T-helper 17 cell (primary cell): ENCODE data around the gene ANKRD12. TPM values are rescaled to one million over a fixed set of nuclear protein-coding genes. Genes with fewer than 3 reads are reported as not detected.

ENCODE experiments used
- ATAC-seq: fragments of 150-1000 bp; cut with Tn5 transposase; 2 replicates; pipeline ENCODE4 v1.10.0; 2021; ENCODE audit warnings: mild to moderate bottlenecking, moderate library complexity
- DNase-seq, 3 donors: peaks; one replicate each; pipeline versions ENCODE4 v3.0.0 to v3.0.0-alpha.2; 2020 to 2021
- H3K9me3 ChIP-seq: one replicate; pipeline ENCODE4 v1.7.0; 2013; ENCODE audit warnings: low read length, mild to moderate bottlenecking; ENCODE audit not compliant: control insufficient read depth, poor library complexity, severe bottlenecking
- H3K27ac Mint-ChIP-seq: one replicate; pipeline ENCODE4 v1.8.0; 2022; ENCODE audit warnings: mild to moderate bottlenecking, moderate library complexity, mixed read lengths
- H3K27me3 Mint-ChIP-seq: one replicate; pipeline ENCODE4 v1.8.0; 2022; ENCODE audit warnings: mixed read lengths
- H3K36me3 Mint-ChIP-seq: one replicate; pipeline ENCODE4 v1.8.0; 2022; ENCODE audit warnings: low read depth, mixed read lengths
- H3K4me1 Mint-ChIP-seq: one replicate; pipeline ENCODE4 v1.8.0; 2022; ENCODE audit warnings: mild to moderate bottlenecking, mixed read lengths
- H3K4me3 Mint-ChIP-seq: one replicate; pipeline ENCODE4 v1.8.0; 2022; ENCODE audit warnings: mild to moderate bottlenecking, moderate library complexity, mixed read lengths
- total RNA-seq, 4 donors: library from RNA in 2 of 4; stranded (reverse) in 2 of 4; gene quantifications; one replicate each; pipeline ENCODE4 v1.2.3 and lab custom pipeline; 2022 to 2026

Gene ANKRD12
- total RNA-seq, 2 donors from 2014 or later, result 191 to 257 TPM

DNA sequence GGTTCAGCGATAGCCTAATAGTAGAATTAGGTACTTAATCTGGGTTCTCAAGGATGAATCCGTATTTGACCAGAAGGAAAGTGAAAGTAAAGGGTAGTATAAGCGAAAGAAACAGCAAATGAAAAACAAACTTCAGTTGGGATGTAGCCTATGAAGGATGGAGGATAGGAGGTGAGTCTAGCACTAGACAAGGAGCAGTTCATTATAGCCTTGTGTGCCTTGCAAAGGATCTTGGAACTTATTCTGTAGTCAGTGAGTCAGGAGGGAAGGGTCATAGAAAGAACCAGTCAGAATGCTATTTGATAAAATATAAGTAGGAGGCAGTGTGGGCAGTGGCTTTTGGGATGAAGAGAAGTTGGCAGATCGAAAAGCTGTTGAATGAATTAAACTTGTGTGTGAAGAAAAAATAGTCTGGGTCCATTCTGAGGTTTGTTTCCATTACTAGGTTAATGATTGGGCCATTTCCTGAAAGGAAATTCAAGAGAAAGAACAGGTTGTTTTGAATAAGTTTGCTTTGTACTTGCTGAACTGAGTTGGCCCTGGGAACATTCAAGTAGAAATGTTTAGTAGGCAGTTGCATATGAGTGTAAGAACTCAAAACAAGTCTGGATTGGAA lies 48.5 kb downstream of the ANKRD12 start:
- H3K4me1 Mint-ChIP-seq, result peaks cover 41% of the 10 kb centered on the region
- peak overlapping the region; percentile 78 for H3K27ac Mint-ChIP-seq
- peaks cover 11% of the 10 kb centered on the region for H3K36me3 Mint-ChIP-seq
- ATAC-seq (peak; percentile 32), DNase-seq (no peak)
- H3K9me3 ChIP-seq, result no peaks in the 10 kb centered on the region
- H3K27me3 Mint-ChIP-seq, result no peaks in the 10 kb centered on the region
- peak overlapping the region; percentile 83 for H3K4me3 Mint-ChIP-seq

DNA sequence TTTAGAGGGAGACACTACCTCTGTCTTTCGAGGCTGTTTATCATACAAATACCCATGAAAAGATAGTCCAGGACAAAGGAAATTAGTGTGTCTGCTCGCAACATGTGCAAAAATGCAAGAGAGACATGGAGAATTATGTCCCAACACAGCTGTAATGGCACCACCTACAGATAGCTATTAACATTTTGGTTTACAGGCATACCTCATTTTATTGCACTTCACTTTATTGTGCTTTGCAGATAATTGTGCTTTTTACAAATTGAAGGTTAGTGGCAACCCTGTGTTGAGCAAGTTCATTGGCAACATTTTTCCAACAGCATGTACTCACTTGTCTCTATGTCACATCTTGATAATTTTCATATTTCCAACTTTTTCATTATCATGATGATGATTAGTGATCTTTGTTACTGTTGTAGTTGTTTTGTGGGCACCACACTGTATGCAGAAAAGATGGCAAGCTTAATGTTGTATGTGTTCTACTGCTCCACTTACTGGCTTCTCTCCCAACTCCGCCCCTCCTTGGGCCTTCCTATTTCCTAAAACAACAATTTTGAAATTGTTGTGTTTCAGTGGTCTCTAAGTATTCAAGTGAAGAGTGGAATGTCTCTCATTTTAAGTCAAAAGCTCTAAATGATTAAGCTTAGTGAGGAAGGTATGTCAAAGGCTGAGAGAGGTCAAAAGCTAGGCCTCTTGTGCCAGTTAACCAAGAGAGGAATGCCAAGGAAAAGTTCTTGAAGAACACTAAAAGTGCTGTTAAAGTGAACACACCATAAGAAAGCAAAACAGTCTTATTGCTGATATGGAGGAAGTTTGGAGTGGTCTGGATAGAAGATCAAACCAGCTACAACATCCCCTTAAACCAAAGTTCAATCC lies 52.0 kb downstream of the ANKRD12 start:
- H3K4me1 Mint-ChIP-seq, result peaks cover 47% of the 10 kb centered on the region
- H3K36me3 Mint-ChIP-seq, result peaks cover 19% of the 10 kb centered on the region
- no peak for ATAC-seq
- H3K9me3 ChIP-seq, result no peaks in the 10 kb centered on the region
- DNase-seq, result no peak
- H3K27ac Mint-ChIP-seq, result peak overlapping the region; percentile 53
- H3K27me3 Mint-ChIP-seq, result no peaks in the 10 kb centered on the region
- H3K4me3 Mint-ChIP-seq, result no peak overlapping the region

DNA sequence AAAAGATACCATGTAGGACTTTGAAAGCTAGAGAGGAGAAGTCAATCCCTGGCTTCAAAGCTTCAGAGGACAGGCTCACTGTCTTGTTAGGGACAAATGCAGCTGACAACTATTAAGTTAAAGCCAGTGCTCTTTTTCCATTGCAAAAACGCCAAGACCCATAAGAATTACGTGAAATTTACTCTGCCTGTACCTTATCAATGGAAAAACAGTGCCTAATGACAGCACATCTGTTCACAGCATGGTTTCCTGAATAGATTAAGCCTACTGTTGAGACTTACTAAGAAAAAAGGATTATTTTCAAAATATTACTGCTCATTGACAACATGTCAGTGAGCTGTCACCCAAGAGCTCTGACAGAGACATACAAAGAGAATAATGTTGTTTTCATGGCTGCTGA lies 52.9 kb downstream of the ANKRD12 start:
- ATAC-seq, result no peak
- peak overlapping the region; percentile 79 for H3K27ac Mint-ChIP-seq

DNA sequence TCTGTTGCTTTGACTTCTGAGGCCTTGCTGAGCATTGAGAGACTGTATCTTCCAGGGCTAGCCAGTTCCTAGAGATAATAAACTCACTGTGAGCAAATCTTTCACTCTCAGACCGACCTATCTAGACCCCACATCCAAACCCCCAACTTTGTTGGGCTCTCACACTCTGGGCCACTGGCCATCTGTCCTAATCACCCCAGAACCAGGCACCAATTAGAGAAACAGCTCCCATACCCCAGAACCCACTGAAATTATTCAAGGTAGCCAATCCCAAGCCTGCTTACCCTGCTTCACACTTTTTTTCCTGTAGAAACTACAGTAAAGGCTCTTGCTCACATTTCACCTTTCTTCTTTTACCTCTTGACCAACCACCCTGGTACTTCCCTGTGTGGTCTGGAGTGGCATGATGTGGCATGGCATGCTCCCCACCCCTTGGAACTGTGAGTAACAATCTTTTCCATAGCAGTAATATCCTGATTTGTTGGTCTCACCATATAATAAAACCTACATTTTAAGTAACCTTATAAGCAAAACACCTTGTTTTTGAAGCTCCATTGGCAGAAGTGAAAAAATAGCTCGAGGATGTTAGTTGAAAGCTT lies 55.2 kb downstream of the ANKRD12 start:
- no peaks in the 10 kb centered on the region for H3K9me3 ChIP-seq
- no peak for DNase-seq
- Mint-ChIP-seq H3K4me3 (peak overlapping the region; percentile 63), H3K36me3 (peaks cover 9% of the 10 kb centered on the region), H3K27me3 (no peaks in the 10 kb centered on the region), H3K27ac (peak overlapping the region; percentile 83), H3K4me1 (peaks cover 29% of the 10 kb centered on the region)
- ATAC-seq, result peak; percentile 22

More for the DNA sequence above, 52.9 kb downstream of the ANKRD12 start:
- Mint-ChIP-seq H3K27me3 (no peaks in the 10 kb centered on the region), H3K36me3 (peaks cover 20% of the 10 kb centered on the region), H3K4me1 (peaks cover 43% of the 10 kb centered on the region), H3K4me3 (no peak overlapping the region)
- H3K9me3 ChIP-seq, result no peaks in the 10 kb centered on the region
- DNase-seq, result no peak

DNA sequence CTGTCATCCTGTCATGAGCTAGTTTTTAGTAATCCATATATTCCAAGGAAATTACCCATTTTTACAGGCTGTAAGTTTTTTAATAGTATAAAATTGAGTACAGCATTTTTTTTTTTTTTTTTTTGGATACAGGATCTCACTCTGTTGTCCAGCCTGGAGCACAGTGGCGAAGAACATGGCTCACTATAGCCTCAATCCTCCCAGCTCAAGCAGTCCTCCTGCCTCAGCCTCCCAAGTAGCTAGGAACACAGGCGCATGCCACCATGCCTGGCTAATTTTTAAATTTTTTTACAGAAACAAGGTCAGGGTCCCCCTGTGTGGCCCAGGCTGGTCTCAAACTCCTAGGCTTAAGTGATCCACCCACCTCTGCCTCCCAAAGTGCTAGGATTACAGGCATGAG lies 56.5 kb downstream of the ANKRD12 start:
- Mint-ChIP-seq H3K4me3 (peak overlapping the region; percentile 70), H3K27me3 (no peaks in the 10 kb centered on the region), H3K4me1 (peaks cover 29% of the 10 kb centered on the region), H3K27ac (peak overlapping the region; percentile 83), H3K36me3 (peaks cover 9% of the 10 kb centered on the region)
- ATAC-seq (no peak), DNase-seq (no peak)
- no peaks in the 10 kb centered on the region for H3K9me3 ChIP-seq

DNA sequence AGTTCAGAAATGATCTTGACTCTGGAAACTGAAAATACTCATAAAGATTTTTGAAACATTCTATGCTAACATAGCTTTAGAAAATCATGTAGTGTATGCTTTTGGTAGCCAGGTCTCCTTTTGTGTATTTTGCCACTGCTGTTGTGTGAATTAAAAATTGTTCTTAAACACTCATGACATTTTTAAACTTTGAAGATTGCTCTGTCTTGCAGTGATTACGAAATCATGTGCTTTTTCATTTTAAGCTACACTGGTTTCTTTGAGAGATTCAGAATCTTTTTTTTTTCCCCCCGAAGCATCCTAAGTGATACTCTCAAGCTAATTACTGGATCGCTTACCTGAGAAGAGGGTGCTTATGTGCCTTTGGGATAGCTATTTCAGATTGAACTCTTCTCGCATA lies 60.0 kb downstream of the ANKRD12 start:
- no peak overlapping the region for H3K27ac Mint-ChIP-seq
- H3K4me3 Mint-ChIP-seq, result no peak overlapping the region
- H3K4me1 Mint-ChIP-seq, result peaks cover 28% of the 10 kb centered on the region
- ATAC-seq, result no peak
- DNase-seq, result no peak
- peaks cover 9% of the 10 kb centered on the region for H3K36me3 Mint-ChIP-seq
- H3K9me3 ChIP-seq, result no peaks in the 10 kb centered on the region
- H3K27me3 Mint-ChIP-seq, result no peaks in the 10 kb centered on the region

DNA sequence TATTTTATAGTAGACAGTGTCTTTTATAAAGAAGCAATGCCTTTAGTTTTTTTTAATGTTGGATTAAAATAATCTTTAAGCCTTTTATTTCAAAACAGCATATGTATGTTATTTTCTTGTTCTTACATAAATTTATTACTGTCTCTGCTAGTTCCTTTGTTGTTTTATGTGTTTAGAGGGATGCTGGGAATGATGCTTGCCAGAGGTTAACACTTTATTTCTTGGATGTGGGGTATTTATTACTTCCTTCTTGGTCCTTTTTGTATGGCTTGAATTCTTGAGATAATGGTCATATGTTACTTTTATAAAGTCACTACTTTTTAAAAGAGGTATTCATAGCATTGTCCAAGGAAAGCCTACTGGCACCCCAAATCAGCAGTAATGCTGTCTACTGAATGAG lies 63.1 kb downstream of the ANKRD12 start:
- no peaks in the 10 kb centered on the region for H3K9me3 ChIP-seq
- Mint-ChIP-seq H3K27me3 (no peaks in the 10 kb centered on the region), H3K4me3 (no peak overlapping the region), H3K27ac (no peak overlapping the region), H3K4me1 (peaks cover 14% of the 10 kb centered on the region), H3K36me3 (no peaks in the 10 kb centered on the region)
- DNase-seq (no peak), ATAC-seq (no peak)

DNA sequence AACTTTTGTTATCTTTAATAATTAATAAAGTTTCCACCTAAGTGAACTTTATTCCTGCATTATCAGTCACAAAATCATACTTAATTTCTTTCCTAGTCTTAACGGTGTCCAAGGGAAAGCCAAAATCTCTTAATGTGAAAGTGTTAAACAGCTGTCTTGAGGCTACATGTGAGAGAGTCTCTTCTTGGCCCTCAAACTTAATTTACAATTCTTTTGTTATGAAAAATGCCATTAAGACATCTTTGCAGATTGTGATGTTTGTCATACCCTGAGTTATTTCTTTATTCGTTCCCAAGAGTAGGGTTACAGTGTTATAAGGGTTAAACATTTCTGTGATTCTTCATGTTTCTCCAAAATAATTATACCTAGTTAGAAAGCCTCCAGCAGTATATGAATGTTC lies 64.6 kb downstream of the ANKRD12 start:
- H3K36me3 Mint-ChIP-seq, result no peaks in the 10 kb centered on the region
- no peak overlapping the region for H3K4me3 Mint-ChIP-seq
- no peak for DNase-seq
- no peaks in the 10 kb centered on the region for H3K9me3 ChIP-seq
- peaks cover 12% of the 10 kb centered on the region for H3K4me1 Mint-ChIP-seq
- no peak for ATAC-seq
- H3K27me3 Mint-ChIP-seq, result no peaks in the 10 kb centered on the region
- H3K27ac Mint-ChIP-seq, result peak overlapping the region; percentile 63

DNA sequence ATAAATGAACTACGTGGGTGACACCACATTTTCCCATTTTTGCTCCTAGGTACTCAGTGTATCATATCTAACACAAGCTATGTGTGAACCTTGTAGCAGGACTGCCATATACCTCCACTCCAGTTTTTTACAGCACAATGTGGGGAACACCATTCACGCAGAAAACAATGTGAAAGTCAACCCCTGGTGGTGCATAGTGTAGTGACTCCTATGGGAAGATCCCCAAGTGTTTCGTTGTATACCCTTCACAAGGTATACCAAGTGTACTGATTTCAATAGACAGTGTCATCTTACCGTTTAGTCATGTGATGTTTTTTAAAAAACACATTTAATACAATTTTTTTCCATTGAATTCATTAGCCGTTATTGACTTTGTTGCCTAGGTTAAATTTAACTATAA lies 68.1 kb downstream of the ANKRD12 start:
- Mint-ChIP-seq H3K4me1 (peaks cover 9% of the 10 kb centered on the region), H3K27ac (no peak overlapping the region), H3K27me3 (no peaks in the 10 kb centered on the region), H3K4me3 (no peak overlapping the region), H3K36me3 (no peaks in the 10 kb centered on the region)
- DNase-seq (no peak), ATAC-seq (no peak)
- no peaks in the 10 kb centered on the region for H3K9me3 ChIP-seq

DNA sequence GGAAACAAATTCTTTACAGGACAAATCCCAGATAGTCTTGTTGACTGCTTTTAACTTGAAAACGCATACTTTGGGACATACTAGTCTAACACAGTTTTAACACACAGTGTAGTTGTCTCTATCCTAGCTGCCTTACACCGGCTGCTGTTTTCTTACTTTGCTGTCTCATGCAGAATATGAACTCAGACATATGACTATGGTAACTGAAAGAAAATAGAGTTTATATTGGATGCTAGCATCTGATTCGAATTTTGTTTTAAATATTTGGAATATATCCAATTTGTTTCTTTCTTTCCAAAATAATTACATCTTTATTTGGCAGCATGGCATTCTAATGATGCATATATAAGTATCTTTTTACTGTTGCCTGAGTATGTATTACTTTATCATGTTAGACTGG lies 69.8 kb downstream of the ANKRD12 start:
- Mint-ChIP-seq H3K36me3 (no peaks in the 10 kb centered on the region), H3K27me3 (no peaks in the 10 kb centered on the region), H3K27ac (no peak overlapping the region), H3K4me3 (no peak overlapping the region), H3K4me1 (peaks cover 4% of the 10 kb centered on the region)
- no peaks in the 10 kb centered on the region for H3K9me3 ChIP-seq
- DNase-seq (no peak), ATAC-seq (no peak)

DNA sequence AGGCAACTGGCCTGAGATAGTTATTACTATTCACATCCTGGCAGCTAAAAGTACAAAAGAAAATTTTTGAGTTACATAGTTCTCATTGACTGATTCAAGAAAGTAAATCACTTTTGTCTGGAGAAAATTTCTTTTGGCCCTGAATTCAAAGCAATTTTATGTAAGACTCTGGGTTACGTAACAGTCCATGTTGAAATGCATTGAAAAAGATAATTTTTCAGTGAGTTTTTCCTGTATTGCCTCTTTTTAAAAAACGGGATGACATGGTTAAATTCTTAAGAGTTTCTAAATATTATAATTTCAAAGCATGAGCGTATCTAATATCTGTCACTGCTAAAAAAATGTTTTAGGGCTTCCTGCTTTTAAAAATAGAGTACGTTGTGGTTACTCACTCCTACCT lies 72.7 kb downstream of the ANKRD12 start:
- Mint-ChIP-seq H3K4me1 (peaks cover 6% of the 10 kb centered on the region), H3K27me3 (no peaks in the 10 kb centered on the region), H3K36me3 (no peaks in the 10 kb centered on the region), H3K27ac (no peak overlapping the region), H3K4me3 (no peak overlapping the region)
- no peaks in the 10 kb centered on the region for H3K9me3 ChIP-seq
- ATAC-seq, result no peak
- no peak for DNase-seq

DNA sequence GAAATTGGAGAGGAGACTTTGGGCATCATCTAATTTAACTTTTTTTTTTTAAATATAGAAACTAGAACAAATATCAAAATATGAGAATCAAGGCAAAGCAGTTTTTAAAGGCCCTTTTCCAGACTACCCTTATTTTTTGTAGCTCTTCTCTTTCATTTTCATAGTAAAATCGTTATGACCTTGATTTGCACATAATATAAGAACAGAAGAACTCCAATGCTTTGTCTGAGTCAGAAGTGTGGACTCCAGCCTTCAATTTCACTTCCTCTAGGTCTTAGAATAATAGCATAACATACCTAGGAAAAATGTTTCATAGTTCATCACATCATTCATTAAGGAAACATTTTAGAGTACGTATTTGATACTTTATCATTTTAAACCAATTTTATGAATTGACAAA lies 74.4 kb downstream of the ANKRD12 start:
- H3K4me1 Mint-ChIP-seq, result peaks cover 16% of the 10 kb centered on the region
- peak overlapping the region; percentile 59 for H3K27ac Mint-ChIP-seq
- H3K9me3 ChIP-seq, result no peaks in the 10 kb centered on the region
- peaks cover 8% of the 10 kb centered on the region for H3K36me3 Mint-ChIP-seq
- no peak overlapping the region for H3K4me3 Mint-ChIP-seq
- ATAC-seq, result no peak
- DNase-seq, result no peak
- no peaks in the 10 kb centered on the region for H3K27me3 Mint-ChIP-seq

DNA sequence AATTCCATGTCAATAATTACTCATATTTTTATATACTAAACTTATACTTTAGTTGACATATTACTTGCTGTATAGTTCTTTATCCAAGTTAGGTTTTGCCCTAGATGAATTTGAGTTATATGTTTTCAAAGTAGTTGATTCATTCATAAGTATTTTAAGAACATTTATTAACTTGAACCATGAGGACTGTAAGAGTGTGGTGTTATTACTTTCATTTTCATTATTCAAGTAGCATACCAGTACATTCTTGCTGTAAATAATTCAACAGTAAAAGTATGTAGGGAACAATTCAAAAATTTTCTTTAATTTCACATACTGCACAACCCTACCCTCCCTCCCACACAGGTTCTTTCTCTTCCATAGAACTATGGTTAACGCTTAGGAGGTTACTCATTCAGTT lies 75.4 kb downstream of the ANKRD12 start:
- no peak for ATAC-seq
- H3K9me3 ChIP-seq, result no peaks in the 10 kb centered on the region
- Mint-ChIP-seq H3K36me3 (peaks cover 8% of the 10 kb centered on the region), H3K27ac (peak overlapping the region; percentile 85), H3K27me3 (no peaks in the 10 kb centered on the region), H3K4me1 (peaks cover 16% of the 10 kb centered on the region), H3K4me3 (no peak overlapping the region)
- no peak for DNase-seq
